Lower lobe of right lung (tissue), 2 donors: ENCODE results near the gene RAD51B. TPM values are rescaled to one million over a fixed set of nuclear protein-coding genes. Genes with fewer than 3 reads are reported as not detected.

ENCODE experiments used
- ATAC-seq, 2 donors: fragments of 200-7000 bp; cut with Tn5 transposase; one replicate each; pipeline ENCODE4 v1.9.1; 2020 to 2022; ENCODE audit warnings: mild to moderate bottlenecking in 2 of 2, moderate library complexity in 2 of 2
- DNase-seq: peaks from one replicate; pipeline ENCODE4 v3.0.0-alpha.2; 2020
- H3K27ac ChIP-seq: fragments of 200-600 bp; one replicate; pipeline ENCODE4 v1.8.0; 2022
- H3K27me3 ChIP-seq: fragments of 200-600 bp; one replicate; pipeline ENCODE4 v1.8.0; 2022; ENCODE audit warnings: low read depth
- H3K36me3 ChIP-seq: fragments of 200-600 bp; one replicate; pipeline ENCODE4 v1.8.0; 2022; ENCODE audit warnings: mild to moderate bottlenecking
- H3K4me1 ChIP-seq: fragments of 200-600 bp; one replicate; pipeline ENCODE4 v1.8.0; 2022
- H3K4me3 ChIP-seq: fragments of 200-600 bp; one replicate; pipeline ENCODE4 v1.8.0; 2022; ENCODE audit warnings: mild to moderate bottlenecking
- H3K9me3 ChIP-seq: fragments of 200-600 bp; one replicate; pipeline ENCODE4 v1.8.0; 2022
- CTCF ChIP-seq: fragments of 200-600 bp; IDR thresholded peaks from one replicate; pipeline ENCODE4 v1.8.0; 2022; ENCODE audit warnings: antibody characterized with exemption, mild to moderate bottlenecking
- intact Hi-C: fragments of 100-400 bp; cut with DNase I; formaldehyde crosslinking; loops from one replicate; pipeline ENCODE4 v1.11.0; 2022
- total RNA-seq: library from RNA; stranded (reverse); fragmentation: NEBNext Ultra II Directional; extraction: Animal tissue kit (Norgen Biotek cat#: 25700); gene quantifications from one replicate; pipeline ENCODE4 v1.2.1, GENCODE V29; 2021
- donor health status: DM: no; HTN: yes; CAD: no; lungs with severe emphysema.

Gene RAD51B
- total RNA-seq, 1 donor from 2014 or later = 22.2 TPM

GRCh38 chr14:68212361-68212760, 392.8 kb downstream of the RAD51B start:
- no peaks in the 10 kb centered on the region for H3K9me3 ChIP-seq
- ATAC-seq (no peak), DNase-seq (no peak)
- no peak overlapping the region for H3K4me3 ChIP-seq
- H3K4me1 ChIP-seq = peaks cover 29% of the 10 kb centered on the region
- H3K27me3 ChIP-seq = no peaks in the 10 kb centered on the region
- no peak for TF ChIP-seq CTCF
- no peak overlapping the region for H3K27ac ChIP-seq
- intact Hi-C loops = no loop called here
- no peaks in the 10 kb centered on the region for H3K36me3 ChIP-seq

GRCh38 chr14:68214431-68214830, 394.9 kb downstream of the RAD51B start:
- intact Hi-C loops = no loop called here
- no peaks in the 10 kb centered on the region for H3K36me3 ChIP-seq
- no peak overlapping the region for H3K4me3 ChIP-seq
- H3K27me3 ChIP-seq = no peaks in the 10 kb centered on the region
- H3K27ac ChIP-seq = no peak overlapping the region
- peaks cover 19% of the 10 kb centered on the region for H3K4me1 ChIP-seq
- ATAC-seq = no peak
- no peaks in the 10 kb centered on the region for H3K9me3 ChIP-seq
- DNase-seq = no peak
- no peak for TF ChIP-seq CTCF

- intact Hi-C loops = no loop called here
- H3K27me3 ChIP-seq = no peaks in the 10 kb centered on the region
- no peak overlapping the region for H3K27ac ChIP-seq
- no peak for DNase-seq
- TF ChIP-seq CTCF = no peak
- no peak overlapping the region for H3K4me3 ChIP-seq
- no peaks in the 10 kb centered on the region for H3K36me3 ChIP-seq
- peaks cover 7% of the 10 kb centered on the region for H3K4me1 ChIP-seq
- H3K9me3 ChIP-seq = no peaks in the 10 kb centered on the region
- no peak for ATAC-seq
These were observed 396.1 kb downstream of the RAD51B start for GRCh38 chr14:68215629-68216028.

GRCh38 chr14:68216079-68216478, 396.5 kb downstream of the RAD51B start:
- peaks cover 2% of the 10 kb centered on the region for H3K4me1 ChIP-seq
- H3K9me3 ChIP-seq = no peaks in the 10 kb centered on the region
- no peak overlapping the region for H3K27ac ChIP-seq
- no peak for DNase-seq
- no peak overlapping the region for H3K4me3 ChIP-seq
- no peak for TF ChIP-seq CTCF
- no peaks in the 10 kb centered on the region for H3K27me3 ChIP-seq
- H3K36me3 ChIP-seq = no peaks in the 10 kb centered on the region
- ATAC-seq = no peak
- intact Hi-C loops = no loop called here

- H3K27ac ChIP-seq = no peak overlapping the region
- DNase-seq = no peak
- ATAC-seq = no peak
- no peaks in the 10 kb centered on the region for H3K27me3 ChIP-seq
- intact Hi-C loops = no loop called here
- no peaks in the 10 kb centered on the region for H3K4me1 ChIP-seq
- H3K9me3 ChIP-seq = no peaks in the 10 kb centered on the region
- TF ChIP-seq CTCF = no peak
- no peak overlapping the region for H3K4me3 ChIP-seq
- no peaks in the 10 kb centered on the region for H3K36me3 ChIP-seq
These were observed 397.4 kb downstream of the RAD51B start for GRCh38 chr14:68216957-68217356.

- H3K27me3 ChIP-seq = no peaks in the 10 kb centered on the region
- no peaks in the 10 kb centered on the region for H3K36me3 ChIP-seq
- ATAC-seq (no peak), DNase-seq (no peak)
- intact Hi-C loops = no loop called here
- H3K4me1 ChIP-seq = no peaks in the 10 kb centered on the region
- H3K27ac ChIP-seq = no peak overlapping the region
- no peaks in the 10 kb centered on the region for H3K9me3 ChIP-seq
- H3K4me3 ChIP-seq = no peak overlapping the region
- TF ChIP-seq CTCF = no peak
These were observed 398.3 kb downstream of the RAD51B start for GRCh38 chr14:68217791-68218340.
